IMR-90 (cell line): ENCODE data around the gene ANO10.

Experiments
- ELK1 ChIP-seq: fragments of 150-350 bp; IDR thresholded peaks from 2 replicates; pipeline ENCODE4 v1.6.1; 2016; ENCODE audit warnings: low read depth, mild to moderate bottlenecking, low read length, moderate library complexity, borderline replicate concordance
- MAFK ChIP-seq: IDR thresholded peaks from 2 replicates; pipeline ENCODE4 v1.6.1; 2012; ENCODE audit warnings: low read depth, low read length, improper control_type of control experiment
- POLR2A ChIP-seq: IDR thresholded peaks from 2 replicates; pipeline ENCODE4 v1.6.1; 2012; ENCODE audit warnings: mild to moderate bottlenecking, low read depth, low read length
- TF ChIP-seq, protein P1 (sequence below): conservative IDR thresholded peaks from 2 replicates; pipeline ENCODE4 v1.5.1; 2012; ENCODE audit warnings: mild to moderate bottlenecking, low read depth, low read length, improper control_type of control experiment

DNA sequence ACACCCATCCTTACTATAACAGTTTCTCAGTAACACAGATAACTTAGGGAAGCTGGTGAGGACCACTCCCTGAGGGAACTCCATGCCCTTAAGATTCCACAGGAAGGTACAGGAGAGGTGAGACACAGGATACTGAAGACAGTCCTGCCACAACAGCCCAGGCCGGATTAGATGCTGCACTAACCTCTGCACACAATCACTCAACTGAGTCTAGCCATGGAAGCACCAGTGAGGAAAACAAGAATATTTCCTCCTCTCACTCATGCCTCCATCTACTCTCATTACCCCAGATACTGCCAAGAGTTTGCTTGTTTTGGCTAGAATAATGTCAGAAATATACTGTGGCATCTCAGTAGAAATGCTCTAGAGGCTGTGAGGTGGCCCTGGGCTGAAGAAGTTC, 3.7 kb downstream of the ANO10 start:
- TF ChIP-seq, protein P1, sequence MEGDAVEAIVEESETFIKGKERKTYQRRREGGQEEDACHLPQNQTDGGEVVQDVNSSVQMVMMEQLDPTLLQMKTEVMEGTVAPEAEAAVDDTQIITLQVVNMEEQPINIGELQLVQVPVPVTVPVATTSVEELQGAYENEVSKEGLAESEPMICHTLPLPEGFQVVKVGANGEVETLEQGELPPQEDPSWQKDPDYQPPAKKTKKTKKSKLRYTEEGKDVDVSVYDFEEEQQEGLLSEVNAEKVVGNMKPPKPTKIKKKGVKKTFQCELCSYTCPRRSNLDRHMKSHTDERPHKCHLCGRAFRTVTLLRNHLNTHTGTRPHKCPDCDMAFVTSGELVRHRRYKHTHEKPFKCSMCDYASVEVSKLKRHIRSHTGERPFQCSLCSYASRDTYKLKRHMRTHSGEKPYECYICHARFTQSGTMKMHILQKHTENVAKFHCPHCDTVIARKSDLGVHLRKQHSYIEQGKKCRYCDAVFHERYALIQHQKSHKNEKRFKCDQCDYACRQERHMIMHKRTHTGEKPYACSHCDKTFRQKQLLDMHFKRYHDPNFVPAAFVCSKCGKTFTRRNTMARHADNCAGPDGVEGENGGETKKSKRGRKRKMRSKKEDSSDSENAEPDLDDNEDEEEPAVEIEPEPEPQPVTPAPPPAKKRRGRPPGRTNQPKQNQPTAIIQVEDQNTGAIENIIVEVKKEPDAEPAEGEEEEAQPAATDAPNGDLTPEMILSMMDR, result no peak
- TF ChIP-seq POLR2A (no peak), MAFK (no peak), ELK1 (no peak)
